HepG2 (cell line): ENCODE data around the gene SHANK2. TPM values are rescaled to one million over a fixed set of nuclear protein-coding genes. Genes with fewer than 3 reads are reported as not detected.

Source experiments
- AHR ChIP-seq: IDR thresholded peaks from 2 replicates; pipeline ENCODE4 v1.6.1; 2018; ENCODE audit warnings: missing genetic modification reagents, missing compliant biosample characterization
- DNMT1 ChIP-seq: sonication (generic); formaldehyde crosslinking; IDR thresholded peaks from 2 replicates; pipeline ENCODE4 v1.5.1; 2020; ENCODE audit warnings: mild to moderate bottlenecking, missing genetic modification reagents
- NFYB ChIP-seq: sonication (generic); formaldehyde crosslinking; IDR thresholded peaks from 2 replicates; pipeline ENCODE4 v1.4.0; 2020; ENCODE audit warnings: missing genetic modification reagents
- NRL ChIP-seq: sonication (generic); formaldehyde crosslinking; IDR thresholded peaks from 2 replicates; pipeline ENCODE4 v1.5.0; 2020; ENCODE audit warnings: missing genetic modification reagents, mild to moderate bottlenecking, moderate library complexity, borderline replicate concordance
- SP5 ChIP-seq: IDR thresholded peaks from 2 replicates; pipeline ENCODE4 v1.6.1; 2016; ENCODE audit warnings: low read depth, borderline replicate concordance
- TBX2 ChIP-seq: sonication (generic); formaldehyde crosslinking; IDR thresholded peaks from 2 replicates; pipeline ENCODE4 v1.5.0; 2020; ENCODE audit warnings: missing genetic modification reagents, mild to moderate bottlenecking, borderline replicate concordance
- ZFX ChIP-seq: sonication (generic); formaldehyde crosslinking; IDR thresholded peaks from 2 replicates; pipeline ENCODE4 v1.4.0; 2020; ENCODE audit warnings: mild to moderate bottlenecking, low read depth, missing genetic modification reagents, moderate library complexity
- ZFY ChIP-seq: sonication (generic); formaldehyde crosslinking; IDR thresholded peaks from 2 replicates; pipeline ENCODE4 v1.4.0; 2020; ENCODE audit warnings: missing genetic modification reagents
- ZKSCAN5 ChIP-seq: sonication (generic); formaldehyde crosslinking; IDR thresholded peaks from 2 replicates; pipeline ENCODE4 v1.5.1; 2020; ENCODE audit warnings: mild to moderate bottlenecking, missing genetic modification reagents
- ZNF180 ChIP-seq: sonication (generic); formaldehyde crosslinking; IDR thresholded peaks from 2 replicates; pipeline ENCODE4 v1.4.0; 2020; ENCODE audit warnings: low read depth, missing genetic modification reagents, borderline replicate concordance
- ZNF263 ChIP-seq: sonication (generic); formaldehyde crosslinking; IDR thresholded peaks from 2 replicates; pipeline ENCODE4 v1.4.0; 2020; ENCODE audit warnings: missing genetic modification reagents
- ZNF891 ChIP-seq: sonication (generic); formaldehyde crosslinking; IDR thresholded peaks from 2 replicates; pipeline ENCODE4 v1.5.0; 2020; ENCODE audit warnings: mild to moderate bottlenecking, missing genetic modification reagents
- polyA plus RNA-seq, 8 experiments: library from polyadenylated mRNA; depleted of rRNA in 3 of 8; stranded (reverse) in 7 of 8; unstranded in 1 of 8; fragments of >200 nt; fragmentation: Illumina TruSeq in 4 of 8; extraction: Trizol in 4 of 8; gene quantifications; 2 replicates each; pipeline versions ENCODE4 v1.2.1 to v1.2.3, GENCODE V29; 2011 to 2016; ENCODE audit warnings: low read depth in 4 of 8, missing spikeins in 1 of 8, mixed read lengths in 1 of 8; ENCODE audit not compliant: insufficient read depth in 1 of 8
- total RNA-seq, 5 experiments: library from RNA; depleted of rRNA; stranded (reverse); fragments of >200 nt; fragmentation: Illumina TruSeq; extraction: Trizol; gene quantifications; 2 replicates each; pipeline ENCODE4 v1.2.3, GENCODE V29; 2016; ENCODE audit warnings: low read depth in 1 of 5
- TF ChIP-seq, protein P1 (sequence below): sonication (generic); formaldehyde crosslinking; IDR thresholded peaks from 2 replicates; pipeline ENCODE4 v1.5.1; 2020; ENCODE audit warnings: mild to moderate bottlenecking, missing genetic modification reagents, moderate library complexity
- TF ChIP-seq, protein P2 (sequence below): IDR thresholded peaks from 2 replicates; pipeline ENCODE4 v1.6.1; 2012; ENCODE audit warnings: inconsistent platforms
- TF ChIP-seq, protein P3 (sequence below): IDR thresholded peaks from 2 replicates; pipeline ENCODE4 v1.6.1; 2016
- TF ChIP-seq, protein P4 (sequence below): sonication (generic); formaldehyde crosslinking; IDR thresholded peaks from 2 replicates; pipeline ENCODE4 v1.8.1; 2023; ENCODE audit warnings: mild to moderate bottlenecking, missing genetic modification reagents, borderline replicate concordance

SHANK2 gene
- total and polyA plus RNA-seq, 2 of the 13 experiments (the other 11 are each of a cell fraction or from before 2014, with no cell fraction given) = 10.2 to 13.0 TPM

DNA sequence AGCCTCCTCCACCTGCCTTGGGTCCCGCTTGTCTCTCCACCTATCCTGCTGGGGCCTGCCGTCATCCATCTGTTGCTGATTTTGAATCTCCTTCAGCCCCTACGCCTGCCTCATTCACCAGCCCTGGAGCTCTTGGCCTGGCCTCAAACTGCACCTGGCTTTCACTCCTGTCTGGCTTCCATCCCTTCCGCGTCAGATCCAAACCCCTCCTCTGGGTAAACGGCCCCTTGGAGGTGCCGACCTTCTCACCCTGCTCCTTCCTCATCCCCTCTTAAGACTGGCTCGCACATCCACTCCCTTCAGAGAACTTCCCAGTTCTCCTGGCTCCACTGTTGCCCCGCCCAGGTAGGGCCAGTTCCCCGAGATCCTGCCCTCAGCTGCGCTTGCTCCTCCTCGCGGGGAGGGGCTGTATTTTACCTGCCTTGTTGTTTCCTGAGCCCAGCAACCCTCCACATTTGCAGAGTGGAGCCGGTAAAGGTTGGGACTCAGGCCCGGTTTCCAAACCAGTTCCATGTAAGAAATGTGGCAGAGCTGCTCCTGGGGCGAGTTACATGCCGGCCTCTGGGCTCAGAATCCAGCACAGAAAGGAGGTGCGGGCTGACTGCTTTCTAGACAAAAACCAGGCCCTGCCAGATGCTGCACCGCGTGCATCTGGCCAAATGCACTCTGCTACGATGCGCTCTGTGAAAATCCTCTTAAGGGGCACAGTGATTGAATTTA is 13.9 kb upstream of the SHANK2 start (continued):
- TF ChIP-seq ZKSCAN5 (CRISPR knock-in tag) (no peak), SP5 (CRISPR knock-in tag) (peak; percentile 25; the same call in 1 of the 2 replicates), DNMT1 (CRISPR knock-in tag) (peak; percentile 14; the same call in 1 of the 2 replicates), NRL (CRISPR knock-in tag) (peak; percentile 66; the same call in 1 of the 2 replicates), AHR (CRISPR knock-in tag) (no peak), ZFX (CRISPR knock-in tag) (peak; percentile 42; the same call in 1 of the 2 replicates), ZNF263 (peak; percentile 40; the same call in 1 of the 2 replicates), ZFY (CRISPR knock-in tag) (0 out of 2 replicates have a peak, but pooled peaks have one; percentile 29), NFYB (CRISPR knock-in tag) (0 out of 2 replicates have a peak, but pooled peaks have one; percentile 15), TBX2 (no peak), ZNF891 (CRISPR knock-in tag) (peak; percentile 53; the same call in 1 of the 2 replicates), ZNF180 (CRISPR knock-in tag) (no peak)
- TF ChIP-seq, protein P1, sequence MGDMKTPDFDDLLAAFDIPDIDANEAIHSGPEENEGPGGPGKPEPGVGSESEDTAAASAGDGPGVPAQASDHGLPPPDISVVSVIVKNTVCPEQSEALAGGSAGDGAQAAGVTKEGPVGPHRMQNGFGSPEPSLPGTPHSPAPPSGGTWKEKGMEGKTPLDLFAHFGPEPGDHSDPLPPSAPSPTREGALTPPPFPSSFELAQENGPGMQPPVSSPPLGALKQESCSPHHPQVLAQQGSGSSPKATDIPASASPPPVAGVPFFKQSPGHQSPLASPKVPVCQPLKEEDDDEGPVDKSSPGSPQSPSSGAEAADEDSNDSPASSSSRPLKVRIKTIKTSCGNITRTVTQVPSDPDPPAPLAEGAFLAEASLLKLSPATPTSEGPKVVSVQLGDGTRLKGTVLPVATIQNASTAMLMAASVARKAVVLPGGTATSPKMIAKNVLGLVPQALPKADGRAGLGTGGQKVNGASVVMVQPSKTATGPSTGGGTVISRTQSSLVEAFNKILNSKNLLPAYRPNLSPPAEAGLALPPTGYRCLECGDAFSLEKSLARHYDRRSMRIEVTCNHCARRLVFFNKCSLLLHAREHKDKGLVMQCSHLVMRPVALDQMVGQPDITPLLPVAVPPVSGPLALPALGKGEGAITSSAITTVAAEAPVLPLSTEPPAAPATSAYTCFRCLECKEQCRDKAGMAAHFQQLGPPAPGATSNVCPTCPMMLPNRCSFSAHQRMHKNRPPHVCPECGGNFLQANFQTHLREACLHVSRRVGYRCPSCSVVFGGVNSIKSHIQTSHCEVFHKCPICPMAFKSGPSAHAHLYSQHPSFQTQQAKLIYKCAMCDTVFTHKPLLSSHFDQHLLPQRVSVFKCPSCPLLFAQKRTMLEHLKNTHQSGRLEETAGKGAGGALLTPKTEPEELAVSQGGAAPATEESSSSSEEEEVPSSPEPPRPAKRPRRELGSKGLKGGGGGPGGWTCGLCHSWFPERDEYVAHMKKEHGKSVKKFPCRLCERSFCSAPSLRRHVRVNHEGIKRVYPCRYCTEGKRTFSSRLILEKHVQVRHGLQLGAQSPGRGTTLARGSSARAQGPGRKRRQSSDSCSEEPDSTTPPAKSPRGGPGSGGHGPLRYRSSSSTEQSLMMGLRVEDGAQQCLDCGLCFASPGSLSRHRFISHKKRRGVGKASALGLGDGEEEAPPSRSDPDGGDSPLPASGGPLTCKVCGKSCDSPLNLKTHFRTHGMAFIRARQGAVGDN (CRISPR knock-in tag) = peak; percentile 73
- TF ChIP-seq, protein P2, sequence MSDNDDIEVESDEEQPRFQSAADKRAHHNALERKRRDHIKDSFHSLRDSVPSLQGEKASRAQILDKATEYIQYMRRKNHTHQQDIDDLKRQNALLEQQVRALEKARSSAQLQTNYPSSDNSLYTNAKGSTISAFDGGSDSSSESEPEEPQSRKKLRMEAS = peak; percentile 55; the same call in 1 of the 2 replicates
- TF ChIP-seq, protein P3, sequence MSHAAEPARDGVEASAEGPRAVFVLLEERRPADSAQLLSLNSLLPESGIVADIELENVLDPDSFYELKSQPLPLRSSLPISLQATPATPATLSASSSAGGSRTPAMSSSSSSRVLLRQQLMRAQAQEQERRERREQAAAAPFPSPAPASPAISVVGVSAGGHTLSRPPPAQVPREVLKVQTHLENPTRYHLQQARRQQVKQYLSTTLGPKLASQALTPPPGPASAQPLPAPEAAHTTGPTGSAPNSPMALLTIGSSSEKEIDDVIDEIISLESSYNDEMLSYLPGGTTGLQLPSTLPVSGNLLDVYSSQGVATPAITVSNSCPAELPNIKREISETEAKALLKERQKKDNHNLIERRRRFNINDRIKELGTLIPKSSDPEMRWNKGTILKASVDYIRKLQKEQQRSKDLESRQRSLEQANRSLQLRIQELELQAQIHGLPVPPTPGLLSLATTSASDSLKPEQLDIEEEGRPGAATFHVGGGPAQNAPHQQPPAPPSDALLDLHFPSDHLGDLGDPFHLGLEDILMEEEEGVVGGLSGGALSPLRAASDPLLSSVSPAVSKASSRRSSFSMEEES (CRISPR knock-in tag) = no peak
- TF ChIP-seq, protein P4, sequence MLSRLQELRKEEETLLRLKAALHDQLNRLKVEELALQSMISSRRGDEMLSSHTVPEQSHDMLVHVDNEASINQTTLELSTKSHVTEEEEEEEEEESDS (CRISPR knock-in tag) = no peak
